Subcutaneous adipose tissue (tissue), 4 donors: ENCODE results near the gene BOK. TPM values are rescaled to one million over a fixed set of nuclear protein-coding genes. Genes with fewer than 3 reads are reported as not detected.

Experiments used
- CTCF ChIP-seq: fragments of 450-650 bp; IDR thresholded peaks from one replicate; pipeline ENCODE4 v1.5.1; 2016; ENCODE audit warnings: low read depth, mild to moderate bottlenecking, control low read depth, antibody characterized with exemption, moderate library complexity
- total RNA-seq, 4 donors: library from RNA; depleted of rRNA; stranded (reverse); fragments of >200 nt; gene quantifications; one replicate each; pipeline ENCODE4 v1.1.0, GENCODE V29; 2016

Gene BOK
- total RNA-seq, 4 donors from 2014 or later: 69.9 to 421 (median 80.4) TPM

- no peak for TF ChIP-seq CTCF
These were observed 39.9 kb downstream of the BOK start for GRCh38 chr2:241598487-241598886.

GRCh38 chr2:241599615-241600014, 41.1 kb downstream of the BOK start:
- no peak for TF ChIP-seq CTCF

- TF ChIP-seq CTCF: no peak
These were observed 43.3 kb downstream of the BOK start for GRCh38 chr2:241601841-241602240.

- TF ChIP-seq CTCF: no peak
These were observed 44.2 kb downstream of the BOK start for GRCh38 chr2:241602720-241603119.

- no peak for TF ChIP-seq CTCF
These were observed 45.1 kb downstream of the BOK start for GRCh38 chr2:241603686-241604085.

- TF ChIP-seq CTCF: no peak
These were observed 47.6 kb downstream of the BOK start for GRCh38 chr2:241606186-241606585.

- TF ChIP-seq CTCF: no peak
These were observed 48.8 kb downstream of the BOK start for GRCh38 chr2:241607162-241607885.
